ENCODE results near the gene PANX3. TPM values are rescaled to one million over a fixed set of nuclear protein-coding genes. Genes with fewer than 3 reads are reported as not detected.
"Not testable (repeated sequence)": the region's sequence is repeated elsewhere in the genome, so short reads cannot be mapped to it uniquely, and the experiment has no call there.

Gene PANX3
- total RNA-seq, 1 experiment from 2014 or later: not detected

- no peaks in the 10 kb centered on the region; a peak in 1 of 5 replicates for H3K9me3 Mint-ChIP-seq
- no peak overlapping the region for H3K4me3 Mint-ChIP-seq
- no peaks in the 10 kb centered on the region for H4K20me1 ChIP-seq (ENCODE audit: control insufficient read depth, insufficient read depth, insufficient read length)
- H3T11ph ChIP-seq (ENCODE audit: low read length): no peak overlapping the region
- H3K79me2 ChIP-seq (ENCODE audit: insufficient read depth, low read length): no peaks in the 10 kb centered on the region
- H2BK5ac ChIP-seq (ENCODE audit: insufficient read length, low read length): no peak overlapping the region
- no peak overlapping the region for H3K4ac ChIP-seq (ENCODE audit: low read depth, low read length)
- H3K27me3 Mint-ChIP-seq (ENCODE audit: low read depth): peaks cover 6% of the 10 kb centered on the region
- no peak overlapping the region for H3K14ac ChIP-seq (ENCODE audit: insufficient read depth, low read length)
- H3K23me2 ChIP-seq (ENCODE audit: insufficient read length, low read depth, low read length, poor library complexity, severe bottlenecking): no peaks in the 10 kb centered on the region
- no peaks in the 10 kb centered on the region for H3K79me1 ChIP-seq (ENCODE audit: insufficient read depth, low read depth, low read length, poor library complexity, severe bottlenecking)
- no peak for DNase-seq
- no peak overlapping the region for H3K9ac ChIP-seq (ENCODE audit: extremely low read depth, insufficient read length, low read length)
- H3K9me3 ChIP-seq (ENCODE audit: control insufficient read depth, low read depth, low read length): no peaks in the 10 kb centered on the region
- no CpG with 5 or more reads among the region's 3 CpGs for WGBS (ENCODE audit: extremely low coverage, insufficient read length, low lambda C conversion rate)
- no peak overlapping the region for H2BK120ac ChIP-seq (ENCODE audit: low read depth, low read length, poor library complexity, severe bottlenecking)
- no peak overlapping the region for H3K18ac ChIP-seq (ENCODE audit: insufficient read length, low read depth, low read length)
- TF ChIP-seq CTCF (conservative IDR thresholded peaks at IDR 0.05): no peak
- H2BK20ac ChIP-seq (ENCODE audit: low read depth, low read length, poor library complexity, severe bottlenecking): no peak overlapping the region
- H2BK12ac ChIP-seq (ENCODE audit: insufficient read length, low read depth, low read length): no peak overlapping the region
- H3K56ac ChIP-seq (ENCODE audit: insufficient read length, low read depth, low read length): no peak overlapping the region
- H2AFZ ChIP-seq (ENCODE audit: low read length): no peak overlapping the region
- H3K4me1 ChIP-seq (ENCODE audit: insufficient read depth, low read length): peaks cover 4% of the 10 kb centered on the region; the same call in 1 of the 2 replicates
- no peak overlapping the region for H4K91ac ChIP-seq (ENCODE audit: insufficient read length, low read depth, low read length)
- no peak overlapping the region for H3K27ac ChIP-seq (ENCODE audit: insufficient read length, low read depth, low read length)
- no peak overlapping the region for H3K23ac ChIP-seq (ENCODE audit: insufficient read length, low read depth, low read length)
- H4K8ac ChIP-seq (replicated peaks; ENCODE audit: insufficient read length, low read depth, low read length): no peak overlapping the region
- no peaks in the 10 kb centered on the region for H3K27me3 ChIP-seq (ENCODE audit: insufficient read depth, low read length)
- no peak overlapping the region for H3K27ac Mint-ChIP-seq
- no peak overlapping the region for H4K5ac ChIP-seq (ENCODE audit: insufficient read length, low read depth, low read length)
- H3K4me1 Mint-ChIP-seq: peaks cover 9 to 10% of the 10 kb centered on the region in 2 experiments
- no peak overlapping the region for H3K4me2 ChIP-seq (ENCODE audit: insufficient read depth, insufficient read length, low read length)
- no peak overlapping the region for H2AK5ac ChIP-seq (ENCODE audit: insufficient read length, low read length)
- no peak overlapping the region for H2BK15ac ChIP-seq (ENCODE audit: low read depth, low read length)
- H3K36me3 Mint-ChIP-seq (ENCODE audit: insufficient read depth in 1 of 3, low read depth in 3 of 3): no peaks in the 10 kb centered on the region
Measured at GRCh38 chr11:124602193-124602592, 9.0 kb upstream of the PANX3 start.

GRCh38 chr11:124602723-124603122 lies 8.5 kb upstream of the PANX3 start:
- not testable (repeated sequence) for H3K9ac ChIP-seq (ENCODE audit: extremely low read depth, insufficient read length, low read length); H2AK5ac ChIP-seq (ENCODE audit: insufficient read length, low read length); H3K9me3 ChIP-seq (ENCODE audit: control insufficient read depth, low read depth, low read length); H2BK120ac ChIP-seq (ENCODE audit: low read depth, low read length, poor library complexity, severe bottlenecking); H3K23me2 ChIP-seq (ENCODE audit: insufficient read length, low read depth, low read length, poor library complexity, severe bottlenecking); H3T11ph ChIP-seq (ENCODE audit: low read length); H3K4ac ChIP-seq (ENCODE audit: low read depth, low read length); H3K27ac ChIP-seq (ENCODE audit: insufficient read length, low read depth, low read length); H3K79me2 ChIP-seq (ENCODE audit: insufficient read depth, low read length); H2BK12ac ChIP-seq (ENCODE audit: insufficient read length, low read depth, low read length); H3K23ac ChIP-seq (ENCODE audit: insufficient read length, low read depth, low read length); H3K79me1 ChIP-seq (ENCODE audit: insufficient read depth, low read depth, low read length, poor library complexity, severe bottlenecking); DNase-seq; H2AFZ ChIP-seq (ENCODE audit: low read length); H3K4me1 ChIP-seq (ENCODE audit: insufficient read depth, low read length); H3K27ac Mint-ChIP-seq; H3K4me2 ChIP-seq (ENCODE audit: insufficient read depth, insufficient read length, low read length); H4K5ac ChIP-seq (ENCODE audit: insufficient read length, low read depth, low read length); H4K8ac ChIP-seq (replicated peaks; ENCODE audit: insufficient read length, low read depth, low read length); H2BK20ac ChIP-seq (ENCODE audit: low read depth, low read length, poor library complexity, severe bottlenecking); H3K27me3 Mint-ChIP-seq (ENCODE audit: low read depth); H3K18ac ChIP-seq (ENCODE audit: insufficient read length, low read depth, low read length); H4K20me1 ChIP-seq (ENCODE audit: control insufficient read depth, insufficient read depth, insufficient read length); H3K27me3 ChIP-seq (ENCODE audit: insufficient read depth, low read length); H3K56ac ChIP-seq (ENCODE audit: insufficient read length, low read depth, low read length); H3K4me3 Mint-ChIP-seq; H3K36me3 Mint-ChIP-seq (ENCODE audit: insufficient read depth in 1 of 3, low read depth in 3 of 3); H3K9me3 Mint-ChIP-seq; H3K14ac ChIP-seq (ENCODE audit: insufficient read depth, low read length); H2BK5ac ChIP-seq (ENCODE audit: insufficient read length, low read length); H2BK15ac ChIP-seq (ENCODE audit: low read depth, low read length); H4K91ac ChIP-seq (ENCODE audit: insufficient read length, low read depth, low read length)
- H3K4me1 Mint-ChIP-seq: peaks cover 9 to 10% of the 10 kb centered on the region in 2 experiments
- no CpG with 5 or more reads among the region's 3 CpGs for WGBS (ENCODE audit: extremely low coverage, insufficient read length, low lambda C conversion rate)
